Measurements from ENCODE around the gene PAX5. TPM values are rescaled to one million over a fixed set of nuclear protein-coding genes. Genes with fewer than 3 reads are reported as not detected.

PAX5 gene
- total RNA-seq, 1 donor from 2014 or later, result not detected

DNA sequence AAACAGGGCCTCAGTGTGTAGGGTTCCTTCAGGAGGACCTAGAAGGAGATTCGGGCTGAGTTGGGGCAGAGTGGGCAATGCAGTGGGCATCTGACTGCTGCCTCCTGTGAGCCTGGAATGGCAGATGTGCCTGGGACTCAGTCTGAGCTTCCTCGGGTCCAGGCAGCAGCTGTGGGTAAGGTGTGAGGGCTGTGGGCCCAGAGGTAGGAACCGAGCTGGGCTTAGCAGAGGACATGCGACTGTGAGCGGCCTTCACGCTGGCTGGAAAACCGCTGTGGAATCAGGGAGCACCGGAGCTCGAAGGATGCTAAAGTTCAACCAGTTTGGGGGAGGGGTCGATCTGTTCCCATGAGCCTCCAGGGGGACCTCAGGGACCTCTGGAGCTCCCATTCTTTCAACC lies 137.0 kb downstream of the PAX5 start:
- Histone ChIP-seq H3K36me3 (ENCODE audit: control insufficient read depth, insufficient read depth, low read length) (no peaks in the 10 kb centered on the region), H3K27me3 (ENCODE audit: control insufficient read depth, insufficient read depth, low read length) (peaks cover 57% of the 10 kb centered on the region), H3K4me3 (ENCODE audit: low read depth, low read length) (no peak overlapping the region)
- no peak for TF ChIP-seq CTCF (IDR thresholded peaks at IDR 0.05; ENCODE audit: insufficient read depth, low read length, poor library complexity, severe bottlenecking)
- no peak for DNase-seq (ENCODE audit: low read depth)

DNA sequence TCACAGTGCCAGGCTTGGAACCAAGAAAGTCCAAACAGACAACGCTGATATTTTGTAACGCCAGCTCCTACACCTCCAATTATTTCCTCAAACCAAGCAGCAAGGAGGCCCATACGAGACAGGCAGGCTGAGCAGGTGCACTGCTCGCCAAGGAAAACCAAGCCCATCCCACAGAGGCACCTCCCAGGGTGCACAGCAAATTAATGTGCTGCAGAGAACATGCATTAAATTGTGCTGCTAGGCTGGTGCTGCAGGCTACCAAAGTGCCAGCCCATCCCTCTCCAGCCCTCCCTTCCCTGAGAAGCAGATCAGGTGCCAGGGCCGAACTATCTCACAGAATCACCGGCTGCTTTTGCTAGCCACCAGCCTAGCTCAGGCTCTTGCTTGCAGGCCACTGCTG lies 137.8 kb downstream of the PAX5 start:
- TF ChIP-seq CTCF (IDR thresholded peaks at IDR 0.05; ENCODE audit: insufficient read depth, low read length, poor library complexity, severe bottlenecking), result no peak
- peaks cover 55% of the 10 kb centered on the region for H3K27me3 ChIP-seq (ENCODE audit: control insufficient read depth, insufficient read depth, low read length)
- DNase-seq (ENCODE audit: low read depth), result no peak
- H3K4me3 ChIP-seq (ENCODE audit: low read depth, low read length), result no peak overlapping the region
- H3K36me3 ChIP-seq (ENCODE audit: control insufficient read depth, insufficient read depth, low read length), result no peaks in the 10 kb centered on the region

DNA sequence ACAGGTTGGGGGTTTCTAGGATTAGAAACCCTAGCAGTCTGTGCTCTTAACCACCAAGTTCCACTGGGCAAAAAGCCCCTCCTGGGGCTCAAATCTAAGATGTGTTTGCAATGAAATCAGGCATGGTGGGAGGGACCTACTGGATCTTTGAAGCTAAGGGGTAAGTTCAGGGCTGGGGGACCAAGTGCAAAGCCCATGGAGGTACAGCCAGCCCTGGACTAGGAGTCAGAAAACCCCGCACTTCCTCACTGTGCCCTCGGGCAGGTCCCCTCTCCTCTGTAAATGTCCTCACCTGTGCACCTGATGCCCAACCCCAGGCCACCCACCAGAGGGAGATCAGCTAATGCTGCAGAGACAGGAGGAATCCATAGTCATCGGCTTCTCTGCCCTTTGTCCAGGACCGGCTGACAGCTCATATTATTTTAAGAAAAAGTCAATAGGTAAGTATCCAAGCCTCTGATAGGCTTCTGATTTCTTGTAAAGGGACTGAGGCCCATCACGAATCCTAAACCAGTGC lies 138.3 kb downstream of the PAX5 start:
- Histone ChIP-seq H3K4me3 (ENCODE audit: low read depth, low read length) (no peak overlapping the region), H3K36me3 (ENCODE audit: control insufficient read depth, insufficient read depth, low read length) (no peaks in the 10 kb centered on the region), H3K27me3 (ENCODE audit: control insufficient read depth, insufficient read depth, low read length) (peaks cover 53% of the 10 kb centered on the region)
- DNase-seq (ENCODE audit: low read depth), result no peak
- TF ChIP-seq CTCF (IDR thresholded peaks at IDR 0.05; ENCODE audit: insufficient read depth, low read length, poor library complexity, severe bottlenecking), result no peak

DNA sequence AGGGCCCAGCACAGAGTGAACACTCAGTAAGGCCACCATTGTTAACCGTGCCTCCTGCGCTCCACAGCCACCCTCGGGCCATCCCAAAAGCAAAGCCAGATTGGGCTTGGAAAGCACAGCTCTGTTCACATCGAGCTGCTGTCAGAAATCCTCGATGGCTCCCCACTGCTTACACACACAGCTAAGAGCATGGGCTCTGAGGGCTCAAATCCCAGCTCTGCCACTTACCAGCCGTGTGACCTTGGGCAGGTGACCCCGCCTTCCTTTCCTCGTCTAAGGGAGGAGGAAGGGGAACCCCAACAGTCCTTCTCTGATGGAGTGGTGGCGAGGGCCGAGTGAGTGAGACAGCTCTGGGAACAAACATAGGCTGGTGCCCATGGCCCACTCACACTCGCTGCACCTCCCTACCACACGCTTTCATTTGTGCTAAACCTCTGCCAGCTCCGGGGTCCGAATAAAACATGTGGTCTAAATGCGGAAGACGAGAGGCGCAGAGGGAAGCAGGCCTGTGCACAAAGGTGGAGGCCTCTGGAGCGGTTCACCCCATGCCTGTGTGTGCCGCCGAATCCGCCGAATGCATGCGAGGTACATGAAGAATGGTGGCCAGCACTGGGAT lies 139.3 kb downstream of the PAX5 start:
- no peak for TF ChIP-seq CTCF (IDR thresholded peaks at IDR 0.05; ENCODE audit: insufficient read depth, low read length, poor library complexity, severe bottlenecking)
- H3K36me3 ChIP-seq (ENCODE audit: control insufficient read depth, insufficient read depth, low read length), result no peaks in the 10 kb centered on the region
- H3K4me3 ChIP-seq (ENCODE audit: low read depth, low read length), result no peak overlapping the region
- DNase-seq (ENCODE audit: low read depth), result no peak
- H3K27me3 ChIP-seq (ENCODE audit: control insufficient read depth, insufficient read depth, low read length), result peaks cover 53% of the 10 kb centered on the region

GRCh38 chr9:36893911-36894310 lies 140.2 kb downstream of the PAX5 start:
- Histone ChIP-seq H3K4me3 (ENCODE audit: low read depth, low read length) (no peak overlapping the region), H3K27me3 (ENCODE audit: control insufficient read depth, insufficient read depth, low read length) (peaks cover 46% of the 10 kb centered on the region), H3K36me3 (ENCODE audit: control insufficient read depth, insufficient read depth, low read length) (no peaks in the 10 kb centered on the region)
- no peak for TF ChIP-seq CTCF (IDR thresholded peaks at IDR 0.05; ENCODE audit: insufficient read depth, low read length, poor library complexity, severe bottlenecking)
- no peak for DNase-seq (ENCODE audit: low read depth)

DNA sequence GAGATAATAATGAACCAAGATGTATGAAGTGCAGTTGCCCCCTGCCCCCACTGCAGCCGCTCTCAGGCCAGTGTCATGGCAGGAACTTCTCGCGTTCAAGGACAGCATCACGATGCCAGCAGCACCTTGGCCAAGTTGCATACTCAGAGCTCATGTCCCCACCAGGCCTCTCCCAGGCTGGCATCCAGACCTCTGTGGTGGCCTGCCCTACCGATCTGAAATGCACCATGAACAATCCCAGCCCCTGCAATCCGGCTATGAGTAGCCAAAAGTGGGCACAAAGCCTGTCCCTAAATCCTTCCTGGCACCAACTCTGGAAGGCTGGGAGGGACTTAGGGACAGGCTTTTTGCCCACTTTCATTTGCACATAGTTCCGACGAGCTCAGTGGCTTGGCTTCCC lies 140.9 kb downstream of the PAX5 start:
- TF ChIP-seq CTCF (IDR thresholded peaks at IDR 0.05; ENCODE audit: insufficient read depth, low read length, poor library complexity, severe bottlenecking), result no peak
- no peak for DNase-seq (ENCODE audit: low read depth)
- Histone ChIP-seq H3K27me3 (ENCODE audit: control insufficient read depth, insufficient read depth, low read length) (peaks cover 41% of the 10 kb centered on the region), H3K4me3 (ENCODE audit: low read depth, low read length) (no peak overlapping the region), H3K36me3 (ENCODE audit: control insufficient read depth, insufficient read depth, low read length) (no peaks in the 10 kb centered on the region)
